ACC112 (cell line): ENCODE results near the gene PLSCR2.

Experiments used
- H2AFZ ChIP-seq: fragments of 200-600 bp; sonication (generic); one replicate; pipeline ENCODE4 v1.6.0; 2017; ENCODE audit warnings: antibody characterized with exemption, low read length; ENCODE audit not compliant: unreplicated experiment
- H3K27ac ChIP-seq: fragments of 200-600 bp; sonication (generic); 2 replicates; pipeline ENCODE4 v1.5.1; 2014; ENCODE audit warnings: low read depth, mild to moderate bottlenecking, antibody characterized with exemption, low read length, moderate library complexity
- H3K27me3 ChIP-seq: fragments of 200-600 bp; sonication (generic); 2 replicates; pipeline ENCODE4 v1.6.1; 2014; ENCODE audit warnings: mild to moderate bottlenecking, antibody characterized with exemption, low read length, moderate library complexity, mixed read lengths; ENCODE audit not compliant: insufficient read depth
- H3K36me3 ChIP-seq: fragments of 200-600 bp; sonication (generic); 2 replicates; pipeline ENCODE4 v1.6.1; 2016; ENCODE audit warnings: mild to moderate bottlenecking, antibody characterized with exemption, low read length, moderate library complexity, mixed read lengths; ENCODE audit not compliant: insufficient read depth
- H3K4me1 ChIP-seq: fragments of 200-600 bp; sonication (generic); one replicate; pipeline ENCODE4 v1.6.1; 2016; ENCODE audit warnings: low read length, mixed read lengths; ENCODE audit not compliant: insufficient read depth, unreplicated experiment, control insufficient read depth
- H3K4me3 ChIP-seq: fragments of 200-600 bp; sonication (generic); 2 replicates; pipeline ENCODE4 v1.5.1; 2014; ENCODE audit warnings: mild to moderate bottlenecking, low read depth, low read length
- H3K79me2 ChIP-seq: fragments of 200-600 bp; sonication (generic); one replicate; pipeline ENCODE4 v1.6.0; 2016; ENCODE audit warnings: low read length; ENCODE audit not compliant: control insufficient read depth, unreplicated experiment, insufficient read depth

Gene PLSCR2

DNA sequence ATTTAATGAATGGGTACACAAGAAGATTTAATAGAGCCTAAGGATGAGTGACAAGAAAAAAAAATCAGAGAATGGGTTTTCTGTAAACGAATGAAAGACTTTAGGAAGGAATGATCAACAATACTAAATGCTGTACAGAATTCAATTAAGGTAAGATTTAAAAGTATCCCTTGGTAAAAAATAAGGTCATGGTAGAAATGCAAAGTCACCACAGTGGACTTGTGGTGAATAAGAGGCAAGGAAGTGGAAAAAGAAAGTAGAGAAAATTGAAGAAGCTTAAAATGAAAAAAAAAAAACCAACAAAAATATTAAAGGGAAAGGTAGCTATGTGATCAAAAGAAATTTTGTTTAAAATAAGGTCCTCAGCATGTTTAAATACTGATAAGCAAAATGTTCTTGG, 82.4 kb downstream of the PLSCR2 start:
- Histone ChIP-seq H3K79me2 (no peaks in the 10 kb centered on the region), H2AFZ (no peak overlapping the region), H3K4me1 (peaks cover 8% of the 10 kb centered on the region), H3K4me3 (no peak overlapping the region), H3K27me3 (no peaks in the 10 kb centered on the region), H3K36me3 (no peaks in the 10 kb centered on the region), H3K27ac (no peak overlapping the region)

DNA sequence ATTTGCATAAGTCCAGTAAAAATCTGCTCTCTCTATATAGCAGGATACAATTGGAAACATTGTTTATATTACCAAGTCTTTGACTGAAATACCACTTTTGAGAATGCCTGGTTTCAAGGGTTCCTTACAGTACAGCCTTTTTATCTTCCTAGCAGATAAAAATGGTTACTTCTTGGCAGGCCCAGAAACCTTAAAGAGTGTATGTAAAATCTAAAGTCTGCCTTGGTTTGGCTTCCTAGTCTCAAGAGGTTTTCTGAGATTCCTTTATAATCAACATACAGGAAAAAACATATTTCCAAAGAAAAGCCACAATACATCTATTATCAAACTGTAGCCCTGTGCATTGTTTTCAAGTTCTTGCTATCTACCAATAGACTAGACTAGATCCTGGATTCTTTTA, 84.6 kb downstream of the PLSCR2 start:
- H3K4me3 ChIP-seq: no peak overlapping the region
- no peaks in the 10 kb centered on the region for H3K79me2 ChIP-seq
- H2AFZ ChIP-seq: no peak overlapping the region
- H3K4me1 ChIP-seq: no peaks in the 10 kb centered on the region
- H3K27ac ChIP-seq: no peak overlapping the region
- no peaks in the 10 kb centered on the region for H3K36me3 ChIP-seq
- no peaks in the 10 kb centered on the region for H3K27me3 ChIP-seq
